Peyer's patch (tissue), 4 donors: Measurements from ENCODE around the gene NKD1.

Experiments used
- POLR2A ChIP-seq, 2 donors: fragments of 450-650 bp; IDR thresholded peaks; one replicate each; pipeline ENCODE4 v1.5.1; 2017; ENCODE audit warnings: antibody characterized with exemption in 2 of 2, mild to moderate bottlenecking in 2 of 2, moderate library complexity in 2 of 2
- TF ChIP-seq, protein P1 (sequence below), 6 experiments: fragments of 450-650 bp in 4 of 6; fragments of 200-600 bp in 2 of 6; sonication (generic) in 1 of 6; IDR thresholded peaks; one replicate each; pipeline ENCODE4 v1.5.1; 2017 to 2019; ENCODE audit warnings: antibody characterized with exemption in 6 of 6, mild to moderate bottlenecking in 3 of 6, moderate library complexity in 1 of 6

DNA sequence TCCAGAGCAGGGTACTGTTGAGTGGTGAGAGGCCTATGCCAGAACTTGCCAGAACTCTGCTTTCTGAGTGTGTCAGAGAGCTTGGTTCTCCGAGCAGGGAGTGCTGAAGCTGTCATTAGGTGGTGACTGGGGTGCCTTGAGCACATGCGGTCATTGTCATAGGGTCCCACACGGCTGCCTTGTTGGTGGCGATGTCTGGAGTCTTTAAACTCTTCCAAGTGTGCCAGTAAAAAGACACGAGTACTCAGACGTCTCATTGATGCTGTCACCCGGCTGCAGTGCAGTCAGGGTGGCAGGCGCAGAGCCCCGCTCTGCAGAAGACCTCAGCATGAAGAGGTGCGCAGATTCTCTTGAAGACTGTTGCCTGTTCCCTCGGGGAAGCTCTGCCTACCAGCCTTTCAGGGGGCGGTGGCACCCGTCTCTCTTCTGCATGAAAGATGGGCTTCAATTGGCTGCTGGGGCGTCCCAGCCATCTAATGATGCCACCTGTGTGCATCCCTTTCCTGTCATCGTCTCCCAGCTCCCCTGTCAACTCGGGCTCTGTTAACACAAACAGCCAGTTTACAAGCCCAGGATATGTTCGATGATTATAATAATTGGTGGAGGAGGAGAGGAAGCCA, 58.3 kb downstream of the NKD1 start:
- TF ChIP-seq, protein P1, sequence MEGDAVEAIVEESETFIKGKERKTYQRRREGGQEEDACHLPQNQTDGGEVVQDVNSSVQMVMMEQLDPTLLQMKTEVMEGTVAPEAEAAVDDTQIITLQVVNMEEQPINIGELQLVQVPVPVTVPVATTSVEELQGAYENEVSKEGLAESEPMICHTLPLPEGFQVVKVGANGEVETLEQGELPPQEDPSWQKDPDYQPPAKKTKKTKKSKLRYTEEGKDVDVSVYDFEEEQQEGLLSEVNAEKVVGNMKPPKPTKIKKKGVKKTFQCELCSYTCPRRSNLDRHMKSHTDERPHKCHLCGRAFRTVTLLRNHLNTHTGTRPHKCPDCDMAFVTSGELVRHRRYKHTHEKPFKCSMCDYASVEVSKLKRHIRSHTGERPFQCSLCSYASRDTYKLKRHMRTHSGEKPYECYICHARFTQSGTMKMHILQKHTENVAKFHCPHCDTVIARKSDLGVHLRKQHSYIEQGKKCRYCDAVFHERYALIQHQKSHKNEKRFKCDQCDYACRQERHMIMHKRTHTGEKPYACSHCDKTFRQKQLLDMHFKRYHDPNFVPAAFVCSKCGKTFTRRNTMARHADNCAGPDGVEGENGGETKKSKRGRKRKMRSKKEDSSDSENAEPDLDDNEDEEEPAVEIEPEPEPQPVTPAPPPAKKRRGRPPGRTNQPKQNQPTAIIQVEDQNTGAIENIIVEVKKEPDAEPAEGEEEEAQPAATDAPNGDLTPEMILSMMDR (IDR thresholded peaks at IDR 0.05): no peak
- TF ChIP-seq POLR2A (IDR thresholded peaks at IDR 0.05): no peak
